Measurements from ENCODE around the gene LMNA. TPM values are rescaled to one million over a fixed set of nuclear protein-coding genes. Genes with fewer than 3 reads are reported as not detected.

Gene LMNA
- total RNA-seq, 1 experiment from 2014 or later: 51.0 TPM

- Mint-ChIP-seq H3K27me3 (ENCODE audit: low read depth) (no peaks in the 10 kb centered on the region), H3K36me3 (ENCODE audit: insufficient read depth in 1 of 3, low read depth in 3 of 3) (peaks cover 15 to 62% (median 62%) of the 10 kb centered on the region in 3 experiments; a peak in 6 of 7 replicates), H3K4me1 (peaks cover 83 to 93% of the 10 kb centered on the region in 2 experiments), H3K4me3 (peak overlapping the region in 1 of 2 experiments; percentile 61; a peak in 3 of 5 replicates), H3K27ac (peak overlapping the region; percentile 15 to 95 (median 16); a peak in 6 of 7 replicates), H3K9me3 (no peaks in the 10 kb centered on the region)
- Histone ChIP-seq H4K20me1 (ENCODE audit: control insufficient read depth, insufficient read depth, insufficient read length) (no peaks in the 10 kb centered on the region), H4K91ac (ENCODE audit: insufficient read length, low read depth, low read length) (no peak overlapping the region), H3T11ph (ENCODE audit: low read length) (no peak overlapping the region), H3K18ac (ENCODE audit: insufficient read length, low read depth, low read length) (no peak overlapping the region), H2BK5ac (ENCODE audit: insufficient read length, low read length) (no peak overlapping the region), H2AFZ (ENCODE audit: low read length) (no peak overlapping the region), H2BK120ac (ENCODE audit: low read depth, low read length, poor library complexity, severe bottlenecking) (no peak overlapping the region), H3K79me1 (ENCODE audit: insufficient read depth, low read depth, low read length, poor library complexity, severe bottlenecking) (no peaks in the 10 kb centered on the region), H4K8ac (replicated peaks; ENCODE audit: insufficient read length, low read depth, low read length) (no peak overlapping the region), H3K9ac (ENCODE audit: extremely low read depth, insufficient read length, low read length) (no peak overlapping the region), H3K4me2 (ENCODE audit: insufficient read depth, insufficient read length, low read length) (no peak overlapping the region), H3K27ac (ENCODE audit: insufficient read length, low read depth, low read length) (no peak overlapping the region), H2BK20ac (ENCODE audit: low read depth, low read length, poor library complexity, severe bottlenecking) (no peak overlapping the region), H3K23me2 (ENCODE audit: insufficient read length, low read depth, low read length, poor library complexity, severe bottlenecking) (peaks cover 4% of the 10 kb centered on the region), H4K5ac (ENCODE audit: insufficient read length, low read depth, low read length) (no peak overlapping the region), H2AK5ac (ENCODE audit: insufficient read length, low read length) (no peak overlapping the region), H3K9me3 (ENCODE audit: control insufficient read depth, low read depth, low read length) (no peaks in the 10 kb centered on the region), H2BK12ac (ENCODE audit: insufficient read length, low read depth, low read length) (no peak overlapping the region), H3K79me2 (ENCODE audit: insufficient read depth, low read length) (peaks cover 15% of the 10 kb centered on the region; the same call in 1 of the 2 replicates), H3K23ac (ENCODE audit: insufficient read length, low read depth, low read length) (no peak overlapping the region), H3K4me1 (ENCODE audit: insufficient read depth, low read length) (peaks cover 32% of the 10 kb centered on the region), H3K56ac (ENCODE audit: insufficient read length, low read depth, low read length) (no peak overlapping the region), H3K4ac (ENCODE audit: low read depth, low read length) (no peak overlapping the region), H3K14ac (ENCODE audit: insufficient read depth, low read length) (no peak overlapping the region), H3K27me3 (ENCODE audit: insufficient read depth, low read length) (no peaks in the 10 kb centered on the region), H2BK15ac (ENCODE audit: low read depth, low read length) (no peak overlapping the region)
- TF ChIP-seq CTCF (conservative IDR thresholded peaks at IDR 0.05): 0 out of 3 replicates have a peak, but pooled peaks have one; percentile 18
- no CpG with 5 or more reads among the region's 3 CpGs for WGBS (ENCODE audit: extremely low coverage, insufficient read length, low lambda C conversion rate)
- DNase-seq: peak; percentile 41
Observed at GRCh38 chr1:156075162-156075561, 39.3 kb upstream of the LMNA start.

Data from H9 (cell line).